Spleen (tissue), 7 donors: ENCODE measurements around the gene PARVB.

Experiments used
- CTCF ChIP-seq, 11 experiments: fragments of 200-600 bp in 7 of 11; fragments of 450-650 bp in 4 of 11; sonication (generic) in 4 of 11; IDR thresholded peaks in 8 of 11; conservative IDR thresholded peaks in 3 of 11; 1 replicate in 7 of 11; 2 replicates in 4 of 11; pipeline versions ENCODE4 v1.4.0 to v1.8.0; 2016 to 2021; ENCODE audit warnings: antibody characterized with exemption in 11 of 11, inconsistent platforms in 4 of 11, mild to moderate bottlenecking in 1 of 11
- POLR2A ChIP-seq, 3 donors: fragments of 450-650 bp; IDR thresholded peaks; one replicate each; pipeline ENCODE4 v1.5.1; 2017; ENCODE audit warnings: antibody characterized with exemption in 3 of 3, mild to moderate bottlenecking in 1 of 3
- POLR2AphosphoS5 ChIP-seq, 3 donors: sonication (generic); formaldehyde crosslinking; IDR thresholded peaks; one replicate each; pipeline ENCODE4 v1.5.1; 2017; ENCODE audit warnings: antibody characterized with exemption in 3 of 3
- donor health status: DM: no; HTN: no; CAD: no; lungs with moderate emphysema.
- donor health status: DM: no; HTN: no; CAD: no.
- donor health status: DM: no; HTN: no; CAD: no.

GRCh38 chr22:44205516-44206329, 181.6 kb downstream of the PARVB start:
- no peak for TF ChIP-seq CTCF (IDR thresholded peaks at IDR 0.05 in 8 of 11, conservative IDR thresholded peaks at IDR 0.05 in 3 of 11)
- no peak for TF ChIP-seq POLR2AphosphoS5 (IDR thresholded peaks at IDR 0.05)
- no peak for TF ChIP-seq POLR2A (IDR thresholded peaks at IDR 0.05)
